NCI-H446 treated with DMSO at 0.1 percent for 48 hours (cell line): ENCODE measurements around the gene CLPX.
"Not testable (repeated sequence)": the region's sequence is repeated elsewhere in the genome, so short reads cannot be mapped to it uniquely, and the experiment has no call there.

Source experiments
- DNase-seq: peaks from one replicate; lab custom pipeline; 2025; lab: John Stamatoyannopoulos, UW

Gene CLPX

DNA sequence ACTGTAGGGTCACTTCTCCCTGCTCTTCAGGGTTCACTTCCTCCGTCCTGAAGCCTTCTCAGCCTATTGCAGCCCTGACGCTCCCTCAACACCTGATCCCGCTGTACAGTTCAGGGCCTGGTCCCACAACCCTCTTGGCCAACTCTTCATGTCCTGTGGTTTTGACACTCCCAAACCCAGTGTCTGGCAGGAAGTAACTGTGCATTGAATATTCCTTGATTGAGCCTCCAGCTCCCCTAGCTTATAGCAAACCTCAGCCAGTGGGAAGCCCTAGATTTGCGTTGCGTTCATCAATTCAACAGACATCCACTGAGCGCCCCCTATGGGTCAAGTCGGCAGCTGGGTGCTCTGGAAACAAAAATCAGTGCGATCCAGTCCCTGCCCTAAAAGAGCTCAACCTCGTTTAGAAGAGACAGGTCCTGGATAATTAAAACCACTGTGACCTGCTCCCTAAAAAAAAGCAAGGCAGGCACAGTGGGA is 83.7 kb downstream of the CLPX start:
- DNase-seq, result no peak

GRCh38 chr15:65100442-65100841 is 84.7 kb downstream of the CLPX start:
- no peak for DNase-seq

DNA sequence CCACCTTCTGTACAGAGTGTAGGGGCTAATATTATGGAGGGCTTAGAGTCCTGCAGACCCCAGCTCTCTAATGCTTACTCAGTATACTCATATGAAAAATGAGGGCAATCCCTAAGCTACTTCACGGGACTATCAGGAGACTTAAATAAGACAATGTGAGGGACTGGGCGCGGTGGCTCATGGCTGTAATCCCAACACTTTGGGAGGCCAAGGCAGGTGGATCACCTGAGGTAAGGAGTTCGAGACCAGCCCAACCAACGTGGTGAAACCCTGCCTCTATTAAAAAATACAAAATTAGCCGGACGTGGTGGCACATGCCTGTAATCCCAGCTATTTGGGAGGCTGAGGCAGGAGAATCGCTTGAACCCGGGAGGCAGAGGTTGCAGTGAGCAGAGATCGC is 85.3 kb downstream of the CLPX start:
- not testable (repeated sequence) for DNase-seq

GRCh38 chr15:65099336-65099735 is 85.8 kb downstream of the CLPX start:
- DNase-seq, result no peak
